GM10266 (cell line): ENCODE results near the gene CLEC7A.

Source experiments
- DNase-seq: peaks from one replicate; pipeline ENCODE4 v3.0.0; 2012; ENCODE audit errors: extremely low spot score
- CTCF ChIP-seq: IDR thresholded peaks from 2 replicates; pipeline ENCODE4 v1.5.1; 2012; ENCODE audit warnings: mild to moderate bottlenecking, low read depth; ENCODE audit not compliant: control insufficient read depth, insufficient read depth; ENCODE audit errors: missing control alignments

Gene CLEC7A

GRCh38 chr12:10111451-10111850 lies 18.5 kb downstream of the CLEC7A start:
- no peak for DNase-seq
- TF ChIP-seq CTCF, result no peak

- TF ChIP-seq CTCF, result no peak
- no peak for DNase-seq
Observed at GRCh38 chr12:10110256-10110844, 19.6 kb downstream of the CLEC7A start.

GRCh38 chr12:10102322-10102721 lies 27.7 kb downstream of the CLEC7A start:
- TF ChIP-seq CTCF, result no peak
- no peak for DNase-seq

- TF ChIP-seq CTCF, result no peak
- DNase-seq, result no peak
Observed at GRCh38 chr12:10101648-10102220, 28.3 kb downstream of the CLEC7A start.

GRCh38 chr12:10101042-10101579 lies 28.9 kb downstream of the CLEC7A start:
- DNase-seq, result no peak
- no peak for TF ChIP-seq CTCF

GRCh38 chr12:10098791-10099190 lies 31.2 kb downstream of the CLEC7A start, which contains the start of gene CLEC1A:
TSS of gene CLEC1A (minus strand) at chr12:10098985. CDS start at chr12:10098922, 63 bp downstream.
- no peak for TF ChIP-seq CTCF
- no peak for DNase-seq

- no peak for DNase-seq
- no peak for TF ChIP-seq CTCF
Observed at GRCh38 chr12:10097521-10097920, 32.5 kb downstream of the CLEC7A start.
